HG02623 (cell line): ENCODE data around the gene CYP3A4.
"Not testable (repeated sequence)": the region's sequence is repeated elsewhere in the genome, so short reads cannot be mapped to it uniquely, and the experiment has no call there.

Experiments
- ATAC-seq: cut with Tn5 transposase; IDR thresholded peaks from one replicate; pipeline ENCODE4 v1.9.1; 2021; ENCODE audit warnings: moderate library complexity; ENCODE audit not compliant: unreplicated experiment

The CYP3A4 gene

DNA sequence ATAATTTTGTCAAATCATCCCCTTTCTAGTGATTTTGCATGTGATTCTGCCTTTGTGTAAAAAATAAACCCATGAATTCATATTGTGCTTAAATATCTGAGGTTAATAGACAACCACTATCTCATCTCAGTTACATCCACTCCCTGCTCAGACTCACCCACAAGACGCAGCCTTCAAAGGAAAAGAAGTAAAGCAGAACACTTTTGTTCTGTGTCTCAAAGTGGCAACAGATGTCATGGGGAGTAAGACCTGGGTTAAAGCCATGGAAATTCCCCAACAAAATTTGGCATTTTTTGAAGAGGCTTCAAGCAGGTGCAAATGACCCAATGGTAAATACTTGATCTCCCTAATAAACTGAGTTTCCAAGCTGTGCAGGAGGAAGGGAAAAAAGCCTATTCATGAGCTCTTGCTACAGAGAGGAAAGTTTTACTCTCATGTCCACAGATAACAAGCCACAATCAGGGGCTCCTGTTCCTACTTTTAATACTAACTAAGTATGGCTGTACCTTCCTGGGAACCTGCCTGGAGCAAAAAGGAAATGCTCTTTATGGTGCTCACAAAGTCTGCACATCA is 53.7 kb downstream of the CYP3A4 start:
- no peak for ATAC-seq

- ATAC-seq: no peak
Measured at GRCh38 chr7:99729486-99730237, 54.3 kb downstream of the CYP3A4 start.

- ATAC-seq: no peak
Measured at GRCh38 chr7:99728615-99729014, 55.4 kb downstream of the CYP3A4 start.

DNA sequence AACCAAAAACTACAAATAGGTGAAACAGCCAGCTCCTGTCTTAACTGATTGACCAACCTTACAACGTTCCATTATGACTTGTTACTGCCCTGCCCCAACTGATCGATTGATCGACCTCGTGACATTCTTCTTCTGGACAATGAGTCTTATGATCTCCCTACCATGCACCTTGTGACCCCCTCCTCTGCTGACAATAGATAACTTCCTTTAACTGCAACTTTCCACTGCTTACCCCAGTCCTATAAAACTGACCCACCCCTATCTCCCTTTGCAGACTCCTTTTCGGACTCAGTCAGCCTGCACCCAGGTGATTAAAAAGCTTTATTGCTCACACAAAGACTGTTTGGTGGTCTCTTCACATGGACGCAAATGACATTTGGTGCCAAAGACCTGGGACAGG is 60.8 kb downstream of the CYP3A4 start:
- ATAC-seq: not testable (repeated sequence)

DNA sequence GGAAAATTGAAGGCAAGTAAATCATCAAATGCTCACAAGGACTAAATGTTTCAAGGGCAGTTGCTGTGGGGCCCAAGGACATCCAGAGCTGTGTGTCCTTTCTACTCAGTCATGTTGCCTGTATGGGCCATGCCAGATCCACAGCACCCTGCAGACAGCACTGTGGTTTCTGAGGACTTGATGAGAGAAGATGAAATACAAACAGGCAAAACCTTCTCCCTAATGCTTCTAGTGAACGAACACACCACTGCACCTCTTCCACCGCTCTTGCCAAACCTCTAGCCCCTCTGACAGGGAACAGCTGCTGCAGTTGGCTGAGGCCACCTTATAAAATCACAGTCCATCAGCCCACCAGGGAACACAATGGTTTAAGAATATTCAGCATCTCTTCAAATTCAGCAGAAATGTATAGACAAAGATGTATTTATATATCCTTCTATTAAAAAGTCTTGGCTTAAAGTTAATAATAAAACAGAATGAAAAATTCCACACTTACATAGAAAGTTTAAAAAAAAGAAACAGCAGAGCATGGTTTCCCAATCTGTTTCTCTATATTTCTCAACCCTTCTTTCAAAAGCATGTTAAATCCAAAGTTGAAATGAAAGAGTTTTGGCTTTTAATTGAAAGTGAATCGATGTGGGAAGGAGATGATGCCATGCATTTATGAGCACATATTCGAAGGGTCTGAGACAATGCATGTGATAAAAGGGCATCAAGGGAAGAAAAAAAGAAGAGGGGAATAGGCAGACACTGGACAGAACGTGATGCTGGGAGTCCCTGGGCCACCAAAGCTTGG is 63.0 kb downstream of the CYP3A4 start:
- no peak for ATAC-seq

- no peak for ATAC-seq
Measured at GRCh38 chr7:99719996-99720769, 63.8 kb downstream of the CYP3A4 start.

GRCh38 chr7:99713995-99714570 is 69.9 kb downstream of the CYP3A4 start:
- no peak for ATAC-seq

GRCh38 chr7:99709838-99710578 is 74.0 kb downstream of the CYP3A4 start:
- no peak for ATAC-seq

GRCh38 chr7:99709260-99709659 is 74.7 kb downstream of the CYP3A4 start:
- no peak for ATAC-seq

GRCh38 chr7:99707096-99707495 is 76.9 kb downstream of the CYP3A4 start:
- ATAC-seq: no peak
